HCT116 (cell line): ENCODE results near the gene CBX5. TPM values are rescaled to one million over a fixed set of nuclear protein-coding genes. Genes with fewer than 3 reads are reported as not detected.

Experiments
- ATAC-seq: fragments of 200-7000 bp; cut with Tn5 transposase; 2 replicates; pipeline ENCODE4 v1.9.1; 2020; ENCODE audit warnings: mild to moderate bottlenecking, moderate library complexity
- BruUV-seq: library from RNA; stranded (reverse); fragments of 400-500 nt; replicated peaks from 2 replicates; lab custom pipeline; 2021; lab: Mats Ljungman, UMichigan
- CTCF ChIA-PET: fragments of 300-600 bp; sonication (Branson Sonifier 250); formaldehyde crosslinking; loops from one replicate; lab custom pipeline; 2021; ENCODE audit warnings: antibody characterized with exemption; lab: Charles Lee
- POLR2A ChIA-PET: fragments of 300-600, 350-600 bp; sonication (Branson Sonifier 250); formaldehyde crosslinking; loops from one replicate; lab custom pipeline; 2021; ENCODE audit warnings: antibody characterized with exemption; lab: Charles Lee
- RAD21 ChIA-PET, 2 experiments: fragments of 300-600 bp; sonication (Branson Sonifier 250); formaldehyde crosslinking; loops; one replicate each; lab custom pipeline; 2023; ENCODE audit warnings: low total read pairs in 2 of 2; ENCODE audit not compliant: uncharacterized antibody in 2 of 2, unreplicated experiment in 2 of 2, low non-redundant PET in 1 of 2; lab: Charles Lee
- DNase-seq: peaks from one replicate; pipeline ENCODE4 v3.0.0-alpha.2; 2010; ENCODE audit warnings: low read depth, low spot score
- H2AFZ ChIP-seq: fragments of 200-600 bp; shearing (Covaris generic), sonication (generic); 2 replicates; pipeline ENCODE4 v1.6.1; 2017; ENCODE audit warnings: low read depth, mixed run types, mixed read lengths, antibody characterized with exemption, low read length; ENCODE audit not compliant: poor library complexity, severe bottlenecking
- H3K27ac ChIP-seq: 2 replicates; pipeline ENCODE4 v1.5.1; 2012; ENCODE audit warnings: low read depth, low read length
- H3K27me3 ChIP-seq: fragments of 200-600 bp; sonication (generic); 2 replicates; pipeline ENCODE4 v1.6.1; 2016; ENCODE audit warnings: mixed run types, low read length, mixed read lengths; ENCODE audit not compliant: insufficient read depth
- H3K36me3 ChIP-seq, 2 experiments: fragments of 200-500 bp in 1 of 2; fragments of 200-600 bp in 1 of 2; sonication (Bioruptor generic) in 1 of 2; sonication (generic) in 1 of 2; 2 replicates each; pipeline versions ENCODE4 v1.5.1 to v1.6.1; 2014 to 2016; ENCODE audit warnings: low read length in 2 of 2, inconsistent platforms in 1 of 2, mixed read lengths in 1 of 2, mixed run types in 1 of 2; ENCODE audit not compliant: insufficient read depth in 2 of 2, control insufficient read depth in 1 of 2
- H3K4me1 ChIP-seq, 2 experiments: fragments of 200-600 bp in 1 of 2; sonication (generic) in 1 of 2; 2 replicates each; pipeline versions ENCODE4 v1.5.1 to v1.6.1; 2012 to 2017; ENCODE audit warnings: low read length in 2 of 2, inconsistent platforms in 1 of 2, mild to moderate bottlenecking in 1 of 2, mixed read lengths in 1 of 2, mixed run types in 1 of 2, moderate library complexity in 1 of 2; ENCODE audit not compliant: insufficient read depth in 2 of 2, control insufficient read depth in 1 of 2
- H3K4me2 ChIP-seq: fragments of 200-600 bp; sonication (generic); 2 replicates; pipeline ENCODE4 v1.6.1; 2017; ENCODE audit warnings: mixed run types, low read length, mixed read lengths
- H3K4me3 ChIP-seq, 2 experiments: fragments of 200-600 bp in 1 of 2; sonication (generic) in 1 of 2; replicated peaks in 1 of 2; 2 replicates each; pipeline ENCODE4 v1.5.1; 2011 to 2016; ENCODE audit warnings: low read length in 2 of 2, control low read depth in 1 of 2, low read depth in 1 of 2, mild to moderate bottlenecking in 1 of 2, mixed read lengths in 1 of 2, mixed run types in 1 of 2
- H3K79me2 ChIP-seq: fragments of 200-600 bp; sonication (generic); 2 replicates; pipeline ENCODE4 v1.6.1; 2017; ENCODE audit warnings: mild to moderate bottlenecking, mixed run types, low read length, moderate library complexity, mixed read lengths; ENCODE audit not compliant: insufficient read depth
- H3K9ac ChIP-seq: fragments of 200-600 bp; sonication (generic); 2 replicates; pipeline ENCODE4 v1.6.1; 2016; ENCODE audit warnings: low read length, mixed read lengths
- H3K9me2 ChIP-seq: fragments of 200-600 bp; sonication (generic), shearing (Covaris generic); 2 replicates; pipeline ENCODE4 v1.6.1; 2017; ENCODE audit warnings: mixed run types, mild to moderate bottlenecking, moderate library complexity; ENCODE audit not compliant: insufficient read depth
- H3K9me3 ChIP-seq, 2 experiments: fragments of 200-500 bp in 1 of 2; fragments of 200-600 bp in 1 of 2; sonication (Bioruptor generic) in 1 of 2; sonication (generic) in 1 of 2; 2 replicates each; pipeline ENCODE4 v1.6.1; 2014 to 2017; ENCODE audit warnings: low read length in 2 of 2, mixed read lengths in 2 of 2, inconsistent platforms in 1 of 2, low read depth in 1 of 2, mild to moderate bottlenecking in 1 of 2, mixed run types in 1 of 2, moderate library complexity in 1 of 2; ENCODE audit not compliant: control insufficient read depth in 1 of 2, insufficient read depth in 1 of 2
- H4K20me1 ChIP-seq: fragments of 200-600 bp; sonication (generic), shearing (Covaris generic); 2 replicates; pipeline ENCODE4 v1.6.1; 2017; ENCODE audit warnings: mixed run types, mild to moderate bottlenecking, moderate library complexity; ENCODE audit not compliant: insufficient read depth
- CBX3 ChIP-seq: IDR thresholded peaks from 2 replicates; pipeline ENCODE4 v1.6.1; 2012; ENCODE audit warnings: low read depth
- ELF1 ChIP-seq: IDR thresholded peaks from 2 replicates; pipeline ENCODE4 v1.6.1; 2012; ENCODE audit warnings: low read depth, borderline replicate concordance
- POLR2AphosphoS5 ChIP-seq: IDR thresholded peaks from 2 replicates; pipeline ENCODE4 v1.6.1; 2011; ENCODE audit warnings: mild to moderate bottlenecking, low read depth, low read length, moderate library complexity
- SIN3A ChIP-seq: IDR thresholded peaks from 2 replicates; pipeline ENCODE4 v1.6.1; 2012; ENCODE audit warnings: low read depth
- SP1 ChIP-seq: IDR thresholded peaks from 2 replicates; pipeline ENCODE4 v1.6.1; 2012; ENCODE audit warnings: low read depth
- YY1 ChIP-seq: IDR thresholded peaks from 2 replicates; pipeline ENCODE4 v1.6.1; 2011; ENCODE audit warnings: low read length, low read depth, moderate library complexity, mild to moderate bottlenecking; ENCODE audit not compliant: insufficient replicate concordance; ENCODE audit errors: extremely low read depth
- ZFX ChIP-seq: fragments of 450-650 bp; IDR thresholded peaks from 2 replicates; pipeline ENCODE4 v1.6.1; 2017
- intact Hi-C: fragments of 100-400 bp; cut with micrococcal nuclease; formaldehyde crosslinking; loops from 2 replicates; pipeline ENCODE4 v1.10.0; 2022
- total RNA-seq: library from RNA; stranded (reverse); gene quantifications from one replicate; pipeline ENCODE4 v1.2.1, GENCODE V29; 2021; ENCODE audit not compliant: unreplicated experiment
- TF ChIP-seq, protein P1 (sequence below): IDR thresholded peaks from 2 replicates; pipeline ENCODE4 v1.6.1; 2012; ENCODE audit warnings: low read depth
- TF ChIP-seq, protein P2 (sequence below): IDR thresholded peaks from 2 replicates; pipeline ENCODE4 v1.6.1; 2012
- TF ChIP-seq, protein P3 (sequence below): IDR thresholded peaks from 2 replicates; pipeline ENCODE4 v1.6.1; 2011; ENCODE audit warnings: mild to moderate bottlenecking, low read length, moderate library complexity; ENCODE audit not compliant: insufficient replicate concordance; ENCODE audit errors: extremely low read depth

Gene CBX5
- total RNA-seq, 1 experiment from 2014 or later: 72.3 TPM

DNA sequence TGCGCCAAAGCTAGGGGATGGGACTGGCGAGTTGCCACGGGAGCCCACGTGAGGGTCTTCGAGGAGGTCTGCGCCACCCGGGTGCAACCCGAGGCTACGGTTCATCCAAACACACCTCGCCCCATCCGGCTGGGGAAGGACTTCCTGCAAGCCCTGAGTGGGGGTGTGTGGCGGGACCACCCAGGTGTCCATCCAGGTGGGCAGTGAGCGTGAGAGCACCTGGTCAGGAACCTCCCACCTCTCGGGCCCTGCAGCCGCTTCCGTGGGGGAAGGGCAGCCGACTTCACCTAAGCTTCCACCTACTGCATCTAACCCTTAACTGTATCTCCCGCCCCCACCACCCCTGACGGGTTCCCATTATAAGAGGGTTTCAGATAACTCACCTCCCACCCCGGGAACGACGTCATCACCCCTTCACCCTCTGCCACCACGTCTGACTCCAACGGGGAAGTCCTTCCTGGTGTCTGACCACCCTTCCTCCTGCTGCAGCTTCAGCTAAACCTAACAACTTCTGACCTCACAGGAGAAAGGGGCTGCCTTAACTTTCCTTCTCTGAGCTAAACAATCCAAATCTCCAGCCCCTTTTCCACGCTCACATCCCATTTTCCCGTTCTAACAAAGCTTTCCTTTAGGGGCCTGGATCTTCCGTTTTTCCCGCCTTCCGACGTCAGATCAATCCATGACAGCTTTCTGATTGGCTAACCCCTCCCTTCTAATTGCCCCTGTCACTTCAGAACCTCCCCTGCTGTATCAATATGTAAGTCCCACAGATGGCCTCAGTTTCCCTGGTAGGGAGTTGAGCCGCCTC, 63.7 kb downstream of the CBX5 start (continued):
- TF ChIP-seq, protein P1, sequence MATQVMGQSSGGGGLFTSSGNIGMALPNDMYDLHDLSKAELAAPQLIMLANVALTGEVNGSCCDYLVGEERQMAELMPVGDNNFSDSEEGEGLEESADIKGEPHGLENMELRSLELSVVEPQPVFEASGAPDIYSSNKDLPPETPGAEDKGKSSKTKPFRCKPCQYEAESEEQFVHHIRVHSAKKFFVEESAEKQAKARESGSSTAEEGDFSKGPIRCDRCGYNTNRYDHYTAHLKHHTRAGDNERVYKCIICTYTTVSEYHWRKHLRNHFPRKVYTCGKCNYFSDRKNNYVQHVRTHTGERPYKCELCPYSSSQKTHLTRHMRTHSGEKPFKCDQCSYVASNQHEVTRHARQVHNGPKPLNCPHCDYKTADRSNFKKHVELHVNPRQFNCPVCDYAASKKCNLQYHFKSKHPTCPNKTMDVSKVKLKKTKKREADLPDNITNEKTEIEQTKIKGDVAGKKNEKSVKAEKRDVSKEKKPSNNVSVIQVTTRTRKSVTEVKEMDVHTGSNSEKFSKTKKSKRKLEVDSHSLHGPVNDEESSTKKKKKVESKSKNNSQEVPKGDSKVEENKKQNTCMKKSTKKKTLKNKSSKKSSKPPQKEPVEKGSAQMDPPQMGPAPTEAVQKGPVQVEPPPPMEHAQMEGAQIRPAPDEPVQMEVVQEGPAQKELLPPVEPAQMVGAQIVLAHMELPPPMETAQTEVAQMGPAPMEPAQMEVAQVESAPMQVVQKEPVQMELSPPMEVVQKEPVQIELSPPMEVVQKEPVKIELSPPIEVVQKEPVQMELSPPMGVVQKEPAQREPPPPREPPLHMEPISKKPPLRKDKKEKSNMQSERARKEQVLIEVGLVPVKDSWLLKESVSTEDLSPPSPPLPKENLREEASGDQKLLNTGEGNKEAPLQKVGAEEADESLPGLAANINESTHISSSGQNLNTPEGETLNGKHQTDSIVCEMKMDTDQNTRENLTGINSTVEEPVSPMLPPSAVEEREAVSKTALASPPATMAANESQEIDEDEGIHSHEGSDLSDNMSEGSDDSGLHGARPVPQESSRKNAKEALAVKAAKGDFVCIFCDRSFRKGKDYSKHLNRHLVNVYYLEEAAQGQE: no peak
- TF ChIP-seq ELF1 (no peak), ZFX (no peak)

DNA sequence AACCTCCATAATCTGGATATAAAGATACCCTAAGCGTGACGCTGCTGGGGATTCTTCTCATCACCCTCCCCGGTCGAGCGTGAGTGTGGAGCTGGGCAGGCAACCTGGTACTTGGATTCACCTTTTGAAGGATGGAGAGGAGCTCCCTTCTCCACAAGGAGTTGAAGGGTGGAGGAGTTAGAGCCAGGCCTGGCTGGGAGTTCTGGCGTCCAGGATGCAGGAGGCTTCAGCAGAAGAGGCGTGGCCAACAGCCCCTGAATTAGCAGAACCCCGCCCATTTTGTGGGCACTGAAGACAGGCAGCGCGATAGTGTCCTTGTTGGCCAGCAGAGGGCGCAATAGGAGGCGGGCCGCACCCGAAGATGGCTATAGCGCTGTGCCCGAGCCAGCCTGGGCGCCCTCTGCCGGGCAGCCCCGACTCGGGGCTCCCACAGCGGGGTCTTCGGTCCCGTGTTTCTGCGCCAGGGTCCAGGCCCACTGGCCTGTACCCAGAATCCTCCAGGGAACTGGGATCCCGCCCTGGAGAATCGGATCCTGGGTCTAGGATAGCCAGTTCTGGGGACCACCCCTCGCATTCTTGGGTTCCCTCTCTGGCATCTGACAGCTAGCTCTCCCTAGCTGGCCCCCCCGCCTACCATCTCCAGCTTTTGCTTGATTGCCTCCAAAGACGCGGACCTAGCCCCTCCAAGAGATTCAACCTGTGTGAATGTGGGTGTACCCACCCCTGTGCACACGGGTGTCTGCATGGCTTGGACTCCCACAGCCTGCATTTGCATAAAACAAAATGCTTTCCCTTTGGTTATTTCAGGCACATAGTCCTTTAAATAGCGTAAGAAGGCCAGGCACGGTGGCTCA, 65.1 kb downstream of the CBX5 start:
- DNase-seq (peak; percentile 85), ATAC-seq (peak; percentile 93)
- Histone ChIP-seq H4K20me1 (no peaks in the 10 kb centered on the region), H3K4me3 (peak overlapping the region; percentile 15 to 30; a peak in 3 of 4 replicates), H3K27me3 (no peaks in the 10 kb centered on the region), H3K9me2 (no peaks in the 10 kb centered on the region), H3K4me2 (peak overlapping the region; percentile 64), H3K9ac (no peak overlapping the region), H3K36me3 (no peaks in the 10 kb centered on the region), H2AFZ (peak overlapping the region; percentile 47), H3K27ac (no peak overlapping the region), H3K79me2 (no peaks in the 10 kb centered on the region), H3K9me3 (no peaks in the 10 kb centered on the region), H3K4me1 (peaks cover 3 to 26% of the 10 kb centered on the region in 2 experiments)
- ChIA-PET CTCF (interaction anchor here (0.6 to 2.4 kb wide), 14 partner anchors 9 to 513 kb away, joined by 3 to 14 read pairs (median 4); partner anchors contain the start of genes COPZ1, HOXC10 and HOXC9), RAD21 (no interaction called here), POLR2A (interaction anchor here (0.6 to 1.1 kb wide), 3 partner anchors 13 to 110 kb away, joined by 3 to 4 read pairs (median 3); partner anchors contain the start of genes CBX5, COPZ1 and HNRNPA1)
- BruUV-seq: no TSS peak
- intact Hi-C loops: loop anchor here (2.0 to 5.0 kb wide), 2 partner anchors 230 to 512 kb away; partner anchors contain the start of gene HOXC10
- TF ChIP-seq, protein P2, sequence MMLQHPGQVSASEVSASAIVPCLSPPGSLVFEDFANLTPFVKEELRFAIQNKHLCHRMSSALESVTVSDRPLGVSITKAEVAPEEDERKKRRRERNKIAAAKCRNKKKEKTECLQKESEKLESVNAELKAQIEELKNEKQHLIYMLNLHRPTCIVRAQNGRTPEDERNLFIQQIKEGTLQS: no peak
- TF ChIP-seq, protein P1: no peak
- no peak for TF ChIP-seq SP1
- TF ChIP-seq POLR2AphosphoS5: peak; percentile 46; the same call in 1 of the 2 replicates
- peak; percentile 58 for TF ChIP-seq YY1
- 0 out of 2 replicates have a peak, but pooled peaks have one; percentile 18 for TF ChIP-seq CBX3
- TF ChIP-seq, protein P3, sequence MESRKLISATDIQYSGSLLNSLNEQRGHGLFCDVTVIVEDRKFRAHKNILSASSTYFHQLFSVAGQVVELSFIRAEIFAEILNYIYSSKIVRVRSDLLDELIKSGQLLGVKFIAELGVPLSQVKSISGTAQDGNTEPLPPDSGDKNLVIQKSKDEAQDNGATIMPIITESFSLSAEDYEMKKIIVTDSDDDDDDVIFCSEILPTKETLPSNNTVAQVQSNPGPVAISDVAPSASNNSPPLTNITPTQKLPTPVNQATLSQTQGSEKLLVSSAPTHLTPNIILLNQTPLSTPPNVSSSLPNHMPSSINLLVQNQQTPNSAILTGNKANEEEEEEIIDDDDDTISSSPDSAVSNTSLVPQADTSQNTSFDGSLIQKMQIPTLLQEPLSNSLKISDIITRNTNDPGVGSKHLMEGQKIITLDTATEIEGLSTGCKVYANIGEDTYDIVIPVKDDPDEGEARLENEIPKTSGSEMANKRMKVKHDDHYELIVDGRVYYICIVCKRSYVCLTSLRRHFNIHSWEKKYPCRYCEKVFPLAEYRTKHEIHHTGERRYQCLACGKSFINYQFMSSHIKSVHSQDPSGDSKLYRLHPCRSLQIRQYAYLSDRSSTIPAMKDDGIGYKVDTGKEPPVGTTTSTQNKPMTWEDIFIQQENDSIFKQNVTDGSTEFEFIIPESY: peak; percentile 55
- TF ChIP-seq SIN3A: no peak
